ENCODE measurements around the gene CHCHD3. TPM values are rescaled to one million over a fixed set of nuclear protein-coding genes. Genes with fewer than 3 reads are reported as not detected.
"Not testable (repeated sequence)": the region's sequence is repeated elsewhere in the genome, so short reads cannot be mapped to it uniquely, and the experiment has no call there.

The CHCHD3 gene
- total RNA-seq, 2 donors from 2014 or later = 30.0 to 65.1 TPM

GRCh38 chr7:133044722-133045473 lies 37.0 kb downstream of the CHCHD3 start:
- no peaks in the 10 kb centered on the region for H3K9me3 Mint-ChIP-seq
- ATAC-seq (replicated peaks) = no peak
- no peaks in the 10 kb centered on the region for H3K27me3 Mint-ChIP-seq
- H3K27ac Mint-ChIP-seq = no peak overlapping the region
- peaks cover 4% of the 10 kb centered on the region for H3K4me1 Mint-ChIP-seq
- H3K36me3 Mint-ChIP-seq (ENCODE audit: low read depth) = peaks cover 16% of the 10 kb centered on the region
- no peak overlapping the region for H3K4me3 Mint-ChIP-seq

DNA sequence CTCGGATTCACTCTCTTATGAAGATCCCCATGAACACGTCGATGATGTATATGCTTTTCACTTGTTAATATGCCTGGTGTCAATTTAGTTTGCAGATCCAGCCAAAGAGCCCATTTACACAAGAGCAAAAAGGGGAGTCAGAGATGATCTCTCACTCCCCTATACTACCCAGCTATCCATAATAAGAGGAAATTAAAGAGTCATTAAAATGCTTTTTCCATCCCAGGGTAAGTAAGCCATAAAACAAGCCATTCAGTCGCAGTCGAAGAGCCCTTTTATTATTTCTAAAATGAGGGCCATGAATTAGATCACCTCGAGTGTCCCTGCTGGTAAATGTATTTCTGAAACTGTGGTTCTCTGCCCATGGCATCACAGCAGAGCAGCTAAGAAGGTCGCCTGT lies 41.2 kb downstream of the CHCHD3 start:
- H3K4me3 Mint-ChIP-seq = no peak overlapping the region
- H3K27me3 Mint-ChIP-seq = no peaks in the 10 kb centered on the region
- H3K27ac Mint-ChIP-seq = no peak overlapping the region
- no peak for ATAC-seq (replicated peaks)
- peaks cover 4% of the 10 kb centered on the region for H3K4me1 Mint-ChIP-seq
- peaks cover under 1% of the 10 kb centered on the region for H3K36me3 Mint-ChIP-seq (ENCODE audit: low read depth)
- no peaks in the 10 kb centered on the region for H3K9me3 Mint-ChIP-seq

GRCh38 chr7:133040178-133040577 lies 41.7 kb downstream of the CHCHD3 start:
- Mint-ChIP-seq H3K4me3 (no peak overlapping the region), H3K27ac (no peak overlapping the region), H3K36me3 (ENCODE audit: low read depth) (no peaks in the 10 kb centered on the region), H3K4me1 (peaks cover 4% of the 10 kb centered on the region), H3K27me3 (no peaks in the 10 kb centered on the region), H3K9me3 (no peaks in the 10 kb centered on the region)
- ATAC-seq (replicated peaks) = no peak

DNA sequence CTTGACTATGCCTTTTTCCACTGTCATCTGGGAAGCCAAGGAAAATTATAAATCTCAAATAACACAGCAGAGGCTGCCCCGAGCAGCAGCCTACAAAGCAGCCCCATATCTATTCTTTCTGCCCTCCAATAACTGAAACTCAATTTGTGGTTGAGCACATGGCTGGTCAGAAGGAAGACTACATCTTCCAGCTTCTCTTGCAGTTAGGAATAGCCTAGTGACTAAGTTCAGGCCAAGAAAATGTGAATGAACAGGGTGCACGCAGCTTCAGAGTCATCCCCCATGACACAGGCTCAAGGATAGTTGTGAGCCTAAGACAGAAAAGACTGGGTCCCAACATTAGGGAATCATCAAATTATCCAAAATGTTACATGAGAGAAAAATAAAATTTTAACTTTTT lies 42.3 kb downstream of the CHCHD3 start:
- Mint-ChIP-seq H3K27me3 (no peaks in the 10 kb centered on the region), H3K4me3 (no peak overlapping the region), H3K36me3 (ENCODE audit: low read depth) (no peaks in the 10 kb centered on the region), H3K4me1 (peaks cover 4% of the 10 kb centered on the region), H3K9me3 (no peaks in the 10 kb centered on the region), H3K27ac (no peak overlapping the region)
- no peak for ATAC-seq (replicated peaks)

- Mint-ChIP-seq H3K4me1 (no peaks in the 10 kb centered on the region), H3K36me3 (ENCODE audit: low read depth) (no peaks in the 10 kb centered on the region), H3K9me3 (no peaks in the 10 kb centered on the region), H3K27ac (no peak overlapping the region), H3K4me3 (no peak overlapping the region), H3K27me3 (no peaks in the 10 kb centered on the region)
- ATAC-seq (replicated peaks) = no peak
Observed at GRCh38 chr7:133036289-133036688, 45.6 kb downstream of the CHCHD3 start.

- not testable (repeated sequence) for H3K36me3 Mint-ChIP-seq (ENCODE audit: low read depth); H3K27ac Mint-ChIP-seq; H3K4me1 Mint-ChIP-seq; H3K9me3 Mint-ChIP-seq; H3K27me3 Mint-ChIP-seq; H3K4me3 Mint-ChIP-seq
- ATAC-seq (replicated peaks) = peak; percentile 42
Observed at GRCh38 chr7:133035240-133035639, 46.6 kb downstream of the CHCHD3 start.

DNA sequence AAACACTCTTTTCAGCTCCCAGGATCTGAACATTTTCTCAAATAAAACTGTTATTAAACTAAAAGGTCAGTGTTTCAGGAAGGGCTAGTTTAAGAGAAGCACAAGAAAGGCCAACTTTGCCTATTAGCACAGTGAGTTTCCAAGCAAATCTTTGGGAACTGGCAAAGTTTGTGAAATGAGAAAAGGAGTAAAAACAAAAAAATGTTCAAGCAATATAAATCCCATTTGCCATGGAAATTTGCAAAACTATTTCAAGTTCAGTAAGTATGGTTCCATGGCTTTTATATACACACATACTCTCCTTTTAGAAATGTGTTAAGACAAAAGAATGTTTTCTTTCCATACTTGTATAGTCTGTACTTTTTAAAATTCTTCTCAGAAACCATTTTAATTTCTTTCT lies 51.5 kb downstream of the CHCHD3 start:
- Mint-ChIP-seq H3K27me3 (no peaks in the 10 kb centered on the region), H3K4me3 (no peak overlapping the region), H3K4me1 (peaks cover 8% of the 10 kb centered on the region), H3K27ac (no peak overlapping the region), H3K9me3 (no peaks in the 10 kb centered on the region), H3K36me3 (ENCODE audit: low read depth) (no peaks in the 10 kb centered on the region)
- ATAC-seq (replicated peaks) = no peak

DNA sequence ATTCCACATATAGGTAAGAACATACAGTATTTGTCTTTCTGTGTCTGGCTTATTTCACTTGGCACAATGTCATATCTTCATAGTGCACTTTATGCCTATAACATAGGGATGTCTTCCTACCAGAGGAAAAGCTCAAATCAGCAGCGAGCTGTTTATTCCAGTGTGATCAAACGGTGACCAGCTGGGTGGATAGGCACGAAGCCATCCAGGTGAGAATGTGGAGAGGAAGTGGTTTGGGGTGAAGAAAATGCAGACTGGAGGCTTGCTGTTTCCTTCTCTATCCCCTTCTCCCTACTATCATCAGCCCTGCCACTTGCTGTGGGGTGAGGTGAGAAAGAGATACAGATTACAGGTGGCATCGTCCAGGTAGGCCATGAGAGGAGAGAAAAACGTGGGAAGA lies 52.4 kb downstream of the CHCHD3 start:
- no peak overlapping the region for H3K4me3 Mint-ChIP-seq
- H3K36me3 Mint-ChIP-seq (ENCODE audit: low read depth) = peaks cover 2% of the 10 kb centered on the region

DNA sequence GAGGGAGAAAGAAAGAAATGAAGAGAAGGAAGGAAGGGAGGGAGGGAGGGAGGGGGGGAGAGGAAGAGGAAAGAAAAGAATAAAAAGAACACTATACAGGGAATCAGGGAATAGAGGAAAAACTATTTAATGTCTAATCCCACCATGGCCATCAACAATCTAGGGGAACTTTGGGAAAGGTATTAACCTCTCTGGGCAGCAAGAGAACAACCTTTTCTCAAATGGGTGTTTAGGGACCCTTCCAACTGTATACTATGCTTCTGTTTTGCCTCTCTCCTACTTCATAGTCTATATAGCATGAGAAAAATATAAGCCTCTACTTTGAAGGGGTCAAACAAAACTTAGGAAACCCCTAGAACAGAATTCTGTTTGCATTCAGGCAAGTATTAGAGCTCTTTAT lies 54.5 kb downstream of the CHCHD3 start:
- H3K4me3 Mint-ChIP-seq = no peak overlapping the region
- no peaks in the 10 kb centered on the region for H3K27me3 Mint-ChIP-seq
- peaks cover 23% of the 10 kb centered on the region for H3K36me3 Mint-ChIP-seq (ENCODE audit: low read depth)
- peaks cover 8% of the 10 kb centered on the region for H3K4me1 Mint-ChIP-seq
- no peak overlapping the region for H3K27ac Mint-ChIP-seq
- H3K9me3 Mint-ChIP-seq = no peaks in the 10 kb centered on the region
- no peak for ATAC-seq (replicated peaks)

More for the DNA sequence above, 52.4 kb downstream of the CHCHD3 start:
- H3K9me3 Mint-ChIP-seq = no peaks in the 10 kb centered on the region
- no peak for ATAC-seq (replicated peaks)
- no peaks in the 10 kb centered on the region for H3K27me3 Mint-ChIP-seq
- H3K4me1 Mint-ChIP-seq = peaks cover 8% of the 10 kb centered on the region
- H3K27ac Mint-ChIP-seq = peak overlapping the region; percentile 23

DNA sequence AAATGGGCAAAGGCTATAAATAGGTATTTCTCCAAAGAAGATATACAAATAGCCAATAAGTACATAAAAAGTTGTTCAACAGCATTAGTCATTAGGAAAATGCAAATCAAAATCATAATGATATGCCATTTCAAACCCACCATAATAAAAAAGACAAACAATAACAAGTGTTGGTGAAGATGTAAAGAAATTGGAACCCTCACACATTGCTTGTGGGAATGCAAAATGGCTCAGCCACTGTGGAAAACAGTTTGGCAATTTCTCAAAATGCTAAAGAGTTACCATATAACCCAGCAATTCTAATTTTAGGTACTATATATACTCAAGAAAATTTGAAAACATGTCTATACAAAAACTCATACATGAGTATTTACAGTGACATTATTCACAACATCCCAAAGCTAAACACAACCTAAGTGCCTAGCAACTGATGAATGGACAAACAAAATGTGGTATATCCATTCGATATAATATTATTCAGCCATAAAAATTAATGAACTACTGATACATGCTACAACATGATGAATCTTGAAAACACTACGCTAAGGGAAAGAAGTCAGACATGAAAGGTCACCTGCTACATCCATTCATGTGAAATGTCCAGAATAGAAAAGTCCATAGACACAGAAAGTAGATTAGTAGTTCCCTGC lies 55.6 kb downstream of the CHCHD3 start:
- no peak for ATAC-seq (replicated peaks)
- Mint-ChIP-seq H3K36me3 (ENCODE audit: low read depth) (peaks cover 32% of the 10 kb centered on the region), H3K4me3 (no peak overlapping the region), H3K27me3 (no peaks in the 10 kb centered on the region), H3K4me1 (peaks cover 8% of the 10 kb centered on the region), H3K9me3 (no peaks in the 10 kb centered on the region), H3K27ac (no peak overlapping the region)

GRCh38 chr7:133025056-133025455 lies 56.8 kb downstream of the CHCHD3 start:
- peaks cover 7% of the 10 kb centered on the region for H3K4me1 Mint-ChIP-seq
- H3K27ac Mint-ChIP-seq = no peak overlapping the region
- no peak overlapping the region for H3K4me3 Mint-ChIP-seq
- no peaks in the 10 kb centered on the region for H3K9me3 Mint-ChIP-seq
- no peak for ATAC-seq (replicated peaks)
- no peaks in the 10 kb centered on the region for H3K27me3 Mint-ChIP-seq
- peaks cover 43% of the 10 kb centered on the region for H3K36me3 Mint-ChIP-seq (ENCODE audit: low read depth)

DNA sequence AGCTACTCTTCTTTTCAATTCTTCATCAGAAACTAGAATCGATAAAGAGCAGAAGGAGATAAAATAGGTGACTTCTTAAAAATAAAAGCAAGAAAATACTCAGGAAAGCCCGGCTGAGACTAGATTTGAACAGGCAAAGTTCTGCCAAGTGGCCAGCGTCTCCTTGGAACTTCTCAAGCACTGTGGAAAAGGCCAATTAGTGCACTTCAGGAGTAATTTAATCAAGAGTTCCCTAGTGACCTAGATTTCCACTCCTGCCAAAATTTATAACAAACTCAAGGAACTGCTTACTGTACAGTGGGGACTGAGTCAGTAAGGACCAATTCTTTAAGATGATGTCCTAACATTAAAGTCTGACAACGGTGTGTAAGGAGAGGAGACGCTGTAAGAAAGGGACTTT lies 57.3 kb downstream of the CHCHD3 start:
- H3K9me3 Mint-ChIP-seq = no peaks in the 10 kb centered on the region
- H3K4me3 Mint-ChIP-seq = no peak overlapping the region
- H3K27ac Mint-ChIP-seq = no peak overlapping the region
- peaks cover 3% of the 10 kb centered on the region for H3K4me1 Mint-ChIP-seq
- no peak for ATAC-seq (replicated peaks)
- no peaks in the 10 kb centered on the region for H3K27me3 Mint-ChIP-seq
- peaks cover 44% of the 10 kb centered on the region for H3K36me3 Mint-ChIP-seq (ENCODE audit: low read depth)

DNA sequence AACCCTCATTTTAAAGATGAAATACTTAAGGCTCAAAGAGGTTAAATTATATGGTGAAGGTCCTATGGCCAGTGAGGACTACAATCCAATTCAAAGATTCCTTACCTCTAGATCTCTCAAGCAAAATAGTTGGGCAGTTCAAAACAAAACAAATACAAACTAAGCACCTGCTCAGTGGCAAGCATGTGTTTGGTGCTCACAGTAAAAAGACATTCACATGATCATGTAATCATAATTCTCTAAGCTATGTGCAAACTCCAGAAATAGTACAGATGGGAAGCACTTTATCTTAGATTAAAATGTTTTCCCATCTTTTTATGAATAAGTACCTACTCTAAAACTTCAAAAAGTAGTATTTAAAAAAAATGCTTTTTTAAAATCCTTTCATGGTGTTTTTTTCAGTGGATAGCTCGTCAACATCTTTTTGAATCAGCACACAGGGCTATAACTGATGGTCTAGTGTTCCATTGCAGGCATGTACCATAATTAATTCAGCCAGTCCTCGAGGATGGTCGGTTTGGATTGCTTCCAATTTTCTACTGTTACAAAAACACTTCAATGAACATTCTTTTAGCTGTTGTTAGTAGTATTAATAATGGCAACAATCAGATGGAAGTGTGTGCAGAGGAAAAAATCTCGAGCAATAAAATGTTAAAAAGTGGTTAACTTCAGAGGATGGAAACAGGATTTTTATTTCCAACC lies 58.4 kb downstream of the CHCHD3 start:
- no peak for ATAC-seq (replicated peaks)
- peaks cover 50% of the 10 kb centered on the region for H3K36me3 Mint-ChIP-seq (ENCODE audit: low read depth)
- no peaks in the 10 kb centered on the region for H3K27me3 Mint-ChIP-seq
- H3K4me3 Mint-ChIP-seq = no peak overlapping the region
- H3K27ac Mint-ChIP-seq = no peak overlapping the region
- no peaks in the 10 kb centered on the region for H3K4me1 Mint-ChIP-seq
- no peaks in the 10 kb centered on the region for H3K9me3 Mint-ChIP-seq

DNA sequence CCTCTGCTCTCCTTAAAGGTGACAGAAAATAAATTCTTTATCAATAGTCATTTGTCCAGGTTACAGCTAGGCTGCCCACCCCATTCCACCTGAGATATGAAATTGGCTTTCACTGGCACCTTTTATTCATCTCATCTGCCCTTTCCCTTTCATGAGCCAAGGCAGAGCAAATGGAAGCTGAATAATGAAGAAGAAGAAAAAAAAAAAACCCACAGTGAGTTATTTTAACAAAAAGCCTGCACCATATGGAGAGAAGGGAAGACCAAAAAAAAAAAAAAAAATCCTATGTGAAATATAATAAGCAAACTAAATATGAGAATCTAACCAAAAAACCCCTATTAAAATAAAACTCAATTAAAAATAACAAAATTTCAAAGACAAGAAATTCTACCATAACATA lies 59.2 kb downstream of the CHCHD3 start:
- H3K9me3 Mint-ChIP-seq = no peaks in the 10 kb centered on the region
- ATAC-seq (replicated peaks) = no peak
- H3K27me3 Mint-ChIP-seq = no peaks in the 10 kb centered on the region
- no peak overlapping the region for H3K4me3 Mint-ChIP-seq
- H3K27ac Mint-ChIP-seq = no peak overlapping the region
- H3K36me3 Mint-ChIP-seq (ENCODE audit: low read depth) = peaks cover 50% of the 10 kb centered on the region
- no peaks in the 10 kb centered on the region for H3K4me1 Mint-ChIP-seq

- no peak for ATAC-seq (replicated peaks)
- no peak overlapping the region for H3K27ac Mint-ChIP-seq
- H3K4me3 Mint-ChIP-seq = no peak overlapping the region
- H3K27me3 Mint-ChIP-seq = no peaks in the 10 kb centered on the region
- no peaks in the 10 kb centered on the region for H3K9me3 Mint-ChIP-seq
- H3K36me3 Mint-ChIP-seq (ENCODE audit: low read depth) = peaks cover 50% of the 10 kb centered on the region
- no peaks in the 10 kb centered on the region for H3K4me1 Mint-ChIP-seq
Observed at GRCh38 chr7:133021196-133021595, 60.7 kb downstream of the CHCHD3 start.
